HG03520 (cell line): Measurements from ENCODE around the gene MGP.

ENCODE experiments used
- ATAC-seq: cut with Tn5 transposase; IDR thresholded peaks from one replicate; pipeline ENCODE4 v1.9.1; 2021; ENCODE audit warnings: mild to moderate bottlenecking, moderate library complexity; ENCODE audit not compliant: unreplicated experiment

Gene MGP

GRCh38 chr12:14885718-14886221 is at the start of gene MGP:
Gene MGP (minus strand): TSS chr12:14885854. CDS start chr12:14885791, 63 bp downstream.
- no peak for ATAC-seq

- ATAC-seq, result no peak
Measured at GRCh38 chr12:14935031-14935430, 49.4 kb upstream of the MGP start.

GRCh38 chr12:14934511-14934910 is 48.9 kb upstream of the MGP start:
- no peak for ATAC-seq

GRCh38 chr12:14931791-14932560 is 46.3 kb upstream of the MGP start:
- no peak for ATAC-seq

- ATAC-seq, result no peak
Measured at GRCh38 chr12:14931359-14931758, 45.7 kb upstream of the MGP start.

GRCh38 chr12:14930299-14930698 is 44.6 kb upstream of the MGP start:
- ATAC-seq, result no peak

GRCh38 chr12:14928931-14929330 is 43.3 kb upstream of the MGP start:
- no peak for ATAC-seq

GRCh38 chr12:14927267-14927666 is 41.6 kb upstream of the MGP start:
- no peak for ATAC-seq

- ATAC-seq, result no peak
Measured at GRCh38 chr12:14924541-14924940, 38.9 kb upstream of the MGP start.

- no peak for ATAC-seq
Measured at GRCh38 chr12:14923944-14924343, 38.3 kb upstream of the MGP start.

- ATAC-seq, result no peak
Measured at GRCh38 chr12:14921218-14921617, 35.6 kb upstream of the MGP start.

- ATAC-seq, result no peak
Measured at GRCh38 chr12:14920475-14921126, 34.9 kb upstream of the MGP start.

GRCh38 chr12:14919455-14919854 is 33.8 kb upstream of the MGP start:
- no peak for ATAC-seq

GRCh38 chr12:14915736-14916135 is 30.1 kb upstream of the MGP start:
- ATAC-seq, result no peak

- ATAC-seq, result no peak
Measured at GRCh38 chr12:14913381-14913781, 27.7 kb upstream of the MGP start.

- ATAC-seq, result no peak
Measured at GRCh38 chr12:14911131-14911530, 25.5 kb upstream of the MGP start.

- ATAC-seq, result no peak
Measured at GRCh38 chr12:14910090-14910915, 24.6 kb upstream of the MGP start.

GRCh38 chr12:14907953-14908352 is 22.3 kb upstream of the MGP start:
- no peak for ATAC-seq

GRCh38 chr12:14906114-14906513 is 20.5 kb upstream of the MGP start:
- no peak for ATAC-seq

- no peak for ATAC-seq
Measured at GRCh38 chr12:14905269-14906004, 19.8 kb upstream of the MGP start.

- ATAC-seq, result no peak
Measured at GRCh38 chr12:14904854-14905253, 19.2 kb upstream of the MGP start.
